Duodenal mucosa (tissue), 2 donors: Measurements from ENCODE around the gene KCNE1.
"Not testable (repeated sequence)": the region's sequence is repeated elsewhere in the genome, so short reads cannot be mapped to it uniquely, and the experiment has no call there.

Source experiments
- H3K27ac ChIP-seq: one replicate; pipeline ENCODE4 v1.7.0; 2013; ENCODE audit warnings: low read depth, low read length
- H3K27me3 ChIP-seq, 2 donors: one replicate each; pipeline ENCODE4 v1.7.0; 2013; ENCODE audit warnings: low read length in 2 of 2, control low read depth in 1 of 2; ENCODE audit not compliant: insufficient read depth in 2 of 2, control insufficient read depth in 1 of 2
- H3K36me3 ChIP-seq, 2 donors: one replicate each; pipeline ENCODE4 v1.7.0; 2013; ENCODE audit warnings: low read length in 2 of 2, control low read depth in 1 of 2; ENCODE audit not compliant: insufficient read depth in 2 of 2, control insufficient read depth in 1 of 2
- H3K4me1 ChIP-seq, 2 donors: one replicate each; pipeline ENCODE4 v1.7.0; 2013; ENCODE audit warnings: low read length in 2 of 2, control low read depth in 1 of 2; ENCODE audit not compliant: insufficient read depth in 2 of 2, control insufficient read depth in 1 of 2
- H3K4me3 ChIP-seq, 2 donors: one replicate each; pipeline ENCODE4 v1.7.0; 2013; ENCODE audit warnings: low read length in 2 of 2, low read depth in 1 of 2
- H3K9ac ChIP-seq, 2 donors: one replicate each; pipeline ENCODE4 v1.7.0; 2013; ENCODE audit warnings: low read length in 2 of 2, low read depth in 1 of 2
- H3K9me3 ChIP-seq, 2 donors: one replicate each; pipeline ENCODE4 v1.7.0; 2013; ENCODE audit warnings: low read length in 2 of 2, control low read depth in 1 of 2; ENCODE audit not compliant: control insufficient read depth in 1 of 2

Gene KCNE1

DNA sequence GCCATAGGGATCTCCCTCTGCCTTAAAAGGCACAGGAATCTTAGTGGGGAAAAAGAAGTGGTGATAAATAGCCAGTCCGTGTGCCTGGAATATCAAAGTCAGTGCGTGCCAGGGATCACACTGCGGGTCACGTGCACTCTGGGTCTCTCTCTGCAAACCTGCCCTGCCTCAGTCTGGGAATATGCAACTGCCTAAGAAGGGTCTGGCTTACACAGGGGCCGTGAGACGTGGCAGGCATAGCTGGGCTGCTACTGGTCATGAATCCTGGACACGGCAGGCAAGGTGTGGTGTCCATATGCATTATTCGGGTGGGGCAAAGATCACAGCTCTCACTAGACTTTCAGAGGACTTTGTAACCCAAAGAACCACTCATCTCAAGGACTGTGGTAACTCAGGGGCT, 65.0 kb downstream of the KCNE1 start:
- not testable (repeated sequence) for H3K4me3 ChIP-seq, H3K4me1 ChIP-seq, H3K27me3 ChIP-seq, H3K36me3 ChIP-seq, H3K9me3 ChIP-seq, H3K9ac ChIP-seq, H3K27ac ChIP-seq

DNA sequence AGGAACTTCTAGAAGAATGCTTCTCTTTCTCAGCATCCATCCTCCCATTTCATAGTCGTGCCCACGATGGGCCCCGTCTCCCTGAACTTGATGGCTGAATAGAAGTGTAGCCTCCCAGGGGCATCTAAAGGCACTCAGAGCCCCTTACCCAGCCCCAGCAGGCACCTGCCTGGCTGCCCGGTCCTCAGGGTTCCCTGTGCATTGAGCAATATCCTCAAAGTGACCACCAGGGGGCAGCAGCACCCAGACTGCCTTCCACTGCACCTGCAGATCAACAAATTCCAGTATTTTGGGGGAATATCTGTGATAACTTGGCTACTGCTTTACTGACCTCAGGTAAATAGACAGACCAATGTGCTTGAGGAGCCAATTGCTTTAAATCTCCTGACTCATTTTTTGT, 68.5 kb downstream of the KCNE1 start:
- not testable (repeated sequence) for H3K9ac ChIP-seq, H3K4me3 ChIP-seq, H3K9me3 ChIP-seq, H3K27me3 ChIP-seq, H3K36me3 ChIP-seq, H3K4me1 ChIP-seq, H3K27ac ChIP-seq

DNA sequence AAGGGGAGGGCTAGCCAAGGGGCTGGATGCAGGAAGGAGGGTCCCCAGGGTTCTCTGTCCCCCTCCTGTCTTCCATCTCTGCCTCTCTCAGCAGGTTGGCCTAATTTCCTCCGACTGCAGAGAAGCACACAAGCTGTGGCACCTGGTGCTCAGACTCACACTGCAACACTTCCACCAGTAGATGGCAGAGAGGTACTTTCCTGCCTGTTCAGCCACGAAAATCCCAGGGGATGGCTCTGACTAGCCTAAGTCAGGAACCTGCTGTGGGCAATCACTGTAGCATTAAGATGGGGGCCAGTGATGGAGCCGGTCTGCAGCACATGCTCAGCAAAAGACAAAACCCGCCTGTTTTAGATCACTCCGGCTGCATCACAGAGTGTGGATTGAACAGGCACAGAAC, 82.3 kb downstream of the KCNE1 start:
- H3K36me3 ChIP-seq, H3K9me3 ChIP-seq, H3K4me3 ChIP-seq, H3K9ac ChIP-seq, H3K27ac ChIP-seq, H3K27me3 ChIP-seq, H3K4me1 ChIP-seq: not testable (repeated sequence)

DNA sequence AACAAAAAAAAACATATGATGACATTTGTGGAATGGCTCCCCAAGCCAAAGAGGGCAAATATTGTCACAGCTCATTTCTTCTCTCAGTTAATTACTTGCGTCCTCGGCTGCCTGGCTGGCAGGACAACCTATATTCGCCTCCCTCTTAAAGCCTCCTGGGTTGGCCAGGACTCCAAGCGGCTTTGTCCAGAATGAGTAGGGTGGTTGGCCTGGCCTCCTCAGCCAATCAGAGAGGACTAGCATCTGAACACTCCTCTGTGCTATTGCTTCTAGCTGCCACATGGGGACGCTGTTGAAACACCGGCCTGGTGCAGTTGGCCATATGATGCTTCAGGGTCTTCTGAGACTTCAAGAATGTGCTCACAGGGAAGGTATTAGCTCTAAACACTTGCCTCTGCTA, 83.6 kb downstream of the KCNE1 start:
- not testable (repeated sequence) for H3K36me3 ChIP-seq, H3K27me3 ChIP-seq, H3K27ac ChIP-seq, H3K9ac ChIP-seq, H3K4me1 ChIP-seq, H3K4me3 ChIP-seq, H3K9me3 ChIP-seq

DNA sequence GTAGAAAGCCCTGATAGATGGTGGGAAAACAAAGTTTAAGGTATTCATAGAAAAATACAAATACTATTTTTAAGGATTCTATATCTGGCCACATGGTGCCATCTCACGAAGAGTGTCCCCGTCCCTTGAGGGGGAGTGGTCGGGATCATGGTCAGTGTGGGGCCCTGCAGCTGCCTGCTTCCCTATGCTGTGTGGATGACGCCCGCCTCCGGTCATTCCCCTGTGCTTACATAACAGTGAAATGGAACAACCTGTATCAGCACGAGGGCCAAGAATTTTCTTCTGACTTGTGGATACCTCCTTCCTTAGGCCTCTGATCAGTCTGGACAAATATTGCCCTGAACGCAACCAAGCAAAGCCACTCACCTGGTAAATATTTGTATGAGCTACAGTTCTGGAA, 84.7 kb downstream of the KCNE1 start:
- H3K27me3 ChIP-seq, H3K4me1 ChIP-seq, H3K9ac ChIP-seq, H3K36me3 ChIP-seq, H3K4me3 ChIP-seq, H3K9me3 ChIP-seq, H3K27ac ChIP-seq: not testable (repeated sequence)

DNA sequence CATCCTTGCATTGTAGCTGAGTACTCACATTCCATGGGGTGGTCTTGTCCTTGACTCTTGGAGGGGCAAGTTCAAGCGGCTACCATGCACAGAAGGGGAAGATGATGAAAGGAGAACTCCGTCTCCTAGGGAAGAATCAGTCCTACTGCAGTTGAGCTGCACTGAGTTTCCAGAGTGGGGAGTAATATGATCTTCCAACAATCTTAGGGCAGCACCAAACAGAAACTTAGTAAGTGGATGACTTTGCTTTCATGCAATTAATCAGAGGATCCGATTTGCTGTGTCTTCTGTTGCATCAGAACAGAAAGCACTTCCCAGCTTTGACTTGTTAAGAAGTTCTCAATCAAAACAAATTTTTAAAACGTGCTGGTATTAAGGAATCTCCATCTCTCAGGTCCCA, 88.2 kb downstream of the KCNE1 start, which contains the start of gene SMIM34:
TSS of gene SMIM34 (minus strand) at position 147 of the 400 bp plus-strand sequence. CDS start at position 35, 112 bp downstream.
- not testable (repeated sequence) for H3K27me3 ChIP-seq, H3K27ac ChIP-seq, H3K9me3 ChIP-seq, H3K4me1 ChIP-seq, H3K4me3 ChIP-seq, H3K9ac ChIP-seq, H3K36me3 ChIP-seq

DNA sequence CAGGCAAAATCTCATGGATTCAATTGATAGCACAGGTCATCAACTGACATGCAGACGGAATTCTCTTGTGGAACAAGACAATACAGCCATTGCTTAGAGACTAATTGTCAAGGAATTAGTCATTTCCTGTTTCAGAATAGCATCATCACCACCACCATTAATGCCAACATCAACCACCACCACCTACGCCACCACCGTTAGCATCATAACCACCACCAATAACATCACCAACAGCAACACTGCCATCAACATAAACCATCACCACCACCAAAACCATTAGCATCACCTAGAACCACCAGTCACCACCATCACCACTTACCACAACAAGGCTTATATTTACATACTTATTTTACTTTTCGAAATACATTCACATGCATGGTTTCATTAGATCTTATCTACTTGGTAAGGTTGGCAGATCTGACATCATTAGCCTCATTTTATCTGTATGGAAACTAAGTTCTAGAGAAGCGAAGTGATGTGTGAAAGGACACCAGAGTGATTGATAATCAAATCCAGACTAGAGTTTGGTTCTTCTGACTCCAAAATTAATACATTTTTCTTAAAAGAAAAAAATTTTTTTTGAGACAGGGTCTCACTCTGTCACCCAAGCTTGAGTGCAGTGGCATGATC, 94.4 kb downstream of the KCNE1 start:
- H3K27me3 ChIP-seq, H3K9ac ChIP-seq, H3K4me3 ChIP-seq, H3K9me3 ChIP-seq, H3K27ac ChIP-seq, H3K4me1 ChIP-seq, H3K36me3 ChIP-seq: not testable (repeated sequence)

DNA sequence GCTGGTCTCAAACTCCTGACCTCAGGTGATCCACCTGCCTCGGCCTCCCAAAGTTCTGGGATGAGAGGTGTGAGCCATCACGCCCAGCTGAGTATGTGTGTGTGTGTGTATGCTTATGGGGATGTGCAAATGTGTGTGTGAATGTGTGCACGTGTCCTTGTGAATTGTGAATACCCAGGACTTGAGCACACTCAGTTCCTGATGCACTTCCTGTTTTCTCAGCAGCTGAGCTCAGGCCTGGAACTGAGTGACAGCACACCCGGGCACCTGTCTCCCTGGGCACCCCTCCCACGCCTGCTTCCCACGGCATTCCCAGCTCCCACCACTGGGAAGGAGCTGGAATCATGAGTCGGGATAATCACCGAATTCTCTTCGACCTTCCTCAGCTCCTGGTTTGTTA, 104.7 kb downstream of the KCNE1 start:
- H3K9me3 ChIP-seq, H3K9ac ChIP-seq, H3K36me3 ChIP-seq, H3K27ac ChIP-seq, H3K4me3 ChIP-seq, H3K4me1 ChIP-seq, H3K27me3 ChIP-seq: not testable (repeated sequence)

DNA sequence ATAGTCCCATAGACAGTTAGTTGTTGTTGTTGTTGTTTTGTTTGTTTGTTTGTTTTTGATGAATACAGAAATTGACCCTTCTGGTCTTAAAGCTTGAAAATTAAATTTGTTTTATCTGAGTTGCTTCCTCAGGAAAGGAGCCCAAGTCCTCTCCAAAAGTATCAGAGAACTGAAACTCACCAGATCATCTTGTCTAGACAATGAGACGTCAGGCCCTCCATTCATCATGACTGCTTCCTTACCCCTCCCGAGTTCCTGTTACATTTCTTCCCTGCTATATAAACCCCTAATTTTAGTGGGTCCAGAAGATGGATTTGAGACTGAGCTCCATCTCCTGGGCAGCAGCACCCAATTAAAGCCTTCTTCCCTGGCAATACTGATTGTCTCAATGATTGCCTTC, 105.3 kb downstream of the KCNE1 start:
- H3K27me3 ChIP-seq, H3K36me3 ChIP-seq, H3K4me1 ChIP-seq, H3K27ac ChIP-seq, H3K4me3 ChIP-seq, H3K9me3 ChIP-seq, H3K9ac ChIP-seq: not testable (repeated sequence)

DNA sequence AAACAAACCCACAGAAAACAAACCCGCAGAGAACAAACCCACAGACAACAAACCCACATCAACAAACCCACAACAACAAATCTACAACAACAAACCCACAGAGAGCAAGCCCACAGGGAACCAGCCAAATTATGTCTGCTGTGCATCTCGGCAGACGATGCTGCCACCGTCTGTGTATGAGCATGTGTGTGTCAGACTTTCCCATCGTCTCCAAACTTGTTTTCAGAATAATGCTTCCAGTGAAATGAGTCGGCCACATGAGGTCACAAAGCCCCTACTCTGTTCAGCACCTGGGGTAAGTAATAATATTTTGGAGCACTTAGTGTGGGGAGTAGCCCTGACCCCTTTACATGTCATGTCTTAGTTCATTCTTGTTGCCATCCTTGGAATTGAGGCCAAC, 105.9 kb downstream of the KCNE1 start:
- not testable (repeated sequence) for H3K27ac ChIP-seq

DNA sequence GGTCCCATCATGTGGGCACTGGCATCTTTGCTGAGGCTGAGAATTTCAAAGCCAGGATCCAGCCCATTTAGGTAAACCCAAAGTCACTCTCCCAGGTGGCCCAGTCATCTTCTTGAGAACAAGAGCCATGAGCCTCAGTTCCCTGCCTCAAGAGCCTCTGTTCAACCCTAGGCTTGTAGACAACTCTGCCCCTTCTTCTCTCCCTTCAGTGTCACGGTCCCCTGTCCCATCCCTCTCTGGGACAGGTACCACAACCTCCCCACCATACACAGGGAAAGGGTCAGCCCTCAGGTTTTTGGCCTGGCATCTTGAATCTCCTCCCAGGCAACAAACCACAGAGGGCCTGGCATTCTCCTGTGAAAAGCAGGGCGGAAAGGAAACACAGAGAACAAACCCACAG, 106.3 kb downstream of the KCNE1 start:
- H3K27me3 ChIP-seq, H3K27ac ChIP-seq: not testable (repeated sequence)

More for the DNA sequence above, 105.9 kb downstream of the KCNE1 start:
- not testable (repeated sequence) for H3K4me1 ChIP-seq, H3K27me3 ChIP-seq, H3K9me3 ChIP-seq, H3K36me3 ChIP-seq, H3K4me3 ChIP-seq, H3K9ac ChIP-seq

More for the DNA sequence above, 106.3 kb downstream of the KCNE1 start:
- H3K4me1 ChIP-seq, H3K36me3 ChIP-seq, H3K4me3 ChIP-seq, H3K9me3 ChIP-seq, H3K9ac ChIP-seq: not testable (repeated sequence)
